ENCODE results near the gene KIZ.

GRCh38 chr20:21104921-21105320 is 21.0 kb upstream of the KIZ start:
- TF ChIP-seq, protein P1, sequence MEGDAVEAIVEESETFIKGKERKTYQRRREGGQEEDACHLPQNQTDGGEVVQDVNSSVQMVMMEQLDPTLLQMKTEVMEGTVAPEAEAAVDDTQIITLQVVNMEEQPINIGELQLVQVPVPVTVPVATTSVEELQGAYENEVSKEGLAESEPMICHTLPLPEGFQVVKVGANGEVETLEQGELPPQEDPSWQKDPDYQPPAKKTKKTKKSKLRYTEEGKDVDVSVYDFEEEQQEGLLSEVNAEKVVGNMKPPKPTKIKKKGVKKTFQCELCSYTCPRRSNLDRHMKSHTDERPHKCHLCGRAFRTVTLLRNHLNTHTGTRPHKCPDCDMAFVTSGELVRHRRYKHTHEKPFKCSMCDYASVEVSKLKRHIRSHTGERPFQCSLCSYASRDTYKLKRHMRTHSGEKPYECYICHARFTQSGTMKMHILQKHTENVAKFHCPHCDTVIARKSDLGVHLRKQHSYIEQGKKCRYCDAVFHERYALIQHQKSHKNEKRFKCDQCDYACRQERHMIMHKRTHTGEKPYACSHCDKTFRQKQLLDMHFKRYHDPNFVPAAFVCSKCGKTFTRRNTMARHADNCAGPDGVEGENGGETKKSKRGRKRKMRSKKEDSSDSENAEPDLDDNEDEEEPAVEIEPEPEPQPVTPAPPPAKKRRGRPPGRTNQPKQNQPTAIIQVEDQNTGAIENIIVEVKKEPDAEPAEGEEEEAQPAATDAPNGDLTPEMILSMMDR (IDR thresholded peaks at IDR 0.05), result no peak
- TF ChIP-seq POLR2A (IDR thresholded peaks at IDR 0.05) (no peak), POLR2AphosphoS5 (IDR thresholded peaks at IDR 0.05) (no peak), EP300 (IDR thresholded peaks at IDR 0.05) (no peak)

Data from sigmoid colon (tissue), 4 donors.